ENCODE data around the gene OR51B2.

OR51B2 gene

DNA sequence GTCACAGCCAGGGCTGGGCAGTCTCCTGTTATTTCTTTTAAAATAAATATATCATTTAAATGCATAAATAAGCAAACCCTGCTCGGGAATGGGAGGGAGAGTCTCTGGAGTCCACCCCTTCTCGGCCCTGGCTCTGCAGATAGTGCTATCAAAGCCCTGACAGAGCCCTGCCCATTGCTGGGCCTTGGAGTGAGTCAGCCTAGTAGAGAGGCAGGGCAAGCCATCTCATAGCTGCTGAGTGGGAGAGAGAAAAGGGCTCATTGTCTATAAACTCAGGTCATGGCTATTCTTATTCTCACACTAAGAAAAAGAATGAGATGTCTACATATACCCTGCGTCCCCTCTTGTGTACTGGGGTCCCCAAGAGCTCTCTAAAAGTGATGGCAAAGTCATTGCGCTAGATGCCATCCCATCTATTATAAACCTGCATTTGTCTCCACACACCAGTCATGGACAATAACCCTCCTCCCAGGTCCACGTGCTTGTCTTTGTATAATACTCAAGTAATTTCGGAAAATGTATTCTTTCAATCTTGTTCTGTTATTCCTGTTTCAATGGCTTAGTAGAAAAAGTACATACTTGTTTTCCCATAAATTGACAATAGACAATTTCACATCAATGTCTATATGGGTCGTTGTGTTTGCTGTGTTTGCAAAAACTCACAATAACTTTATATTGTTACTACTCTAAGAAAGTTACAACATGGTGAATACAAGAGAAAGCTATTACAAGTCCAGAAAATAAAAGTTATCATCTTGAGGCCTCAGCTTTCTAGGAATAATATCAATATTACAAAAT is 35.8 kb downstream of the OR51B2 start:
- no peak for DNase-seq (ENCODE audit: low read depth)
- TF ChIP-seq, protein P1, sequence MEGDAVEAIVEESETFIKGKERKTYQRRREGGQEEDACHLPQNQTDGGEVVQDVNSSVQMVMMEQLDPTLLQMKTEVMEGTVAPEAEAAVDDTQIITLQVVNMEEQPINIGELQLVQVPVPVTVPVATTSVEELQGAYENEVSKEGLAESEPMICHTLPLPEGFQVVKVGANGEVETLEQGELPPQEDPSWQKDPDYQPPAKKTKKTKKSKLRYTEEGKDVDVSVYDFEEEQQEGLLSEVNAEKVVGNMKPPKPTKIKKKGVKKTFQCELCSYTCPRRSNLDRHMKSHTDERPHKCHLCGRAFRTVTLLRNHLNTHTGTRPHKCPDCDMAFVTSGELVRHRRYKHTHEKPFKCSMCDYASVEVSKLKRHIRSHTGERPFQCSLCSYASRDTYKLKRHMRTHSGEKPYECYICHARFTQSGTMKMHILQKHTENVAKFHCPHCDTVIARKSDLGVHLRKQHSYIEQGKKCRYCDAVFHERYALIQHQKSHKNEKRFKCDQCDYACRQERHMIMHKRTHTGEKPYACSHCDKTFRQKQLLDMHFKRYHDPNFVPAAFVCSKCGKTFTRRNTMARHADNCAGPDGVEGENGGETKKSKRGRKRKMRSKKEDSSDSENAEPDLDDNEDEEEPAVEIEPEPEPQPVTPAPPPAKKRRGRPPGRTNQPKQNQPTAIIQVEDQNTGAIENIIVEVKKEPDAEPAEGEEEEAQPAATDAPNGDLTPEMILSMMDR (IDR thresholded peaks at IDR 0.05; ENCODE audit: low read depth, low read length, missing control alignments), result no peak
- no peak overlapping the region for H3K4me3 ChIP-seq (ENCODE audit: low read depth, low read length)

DNA sequence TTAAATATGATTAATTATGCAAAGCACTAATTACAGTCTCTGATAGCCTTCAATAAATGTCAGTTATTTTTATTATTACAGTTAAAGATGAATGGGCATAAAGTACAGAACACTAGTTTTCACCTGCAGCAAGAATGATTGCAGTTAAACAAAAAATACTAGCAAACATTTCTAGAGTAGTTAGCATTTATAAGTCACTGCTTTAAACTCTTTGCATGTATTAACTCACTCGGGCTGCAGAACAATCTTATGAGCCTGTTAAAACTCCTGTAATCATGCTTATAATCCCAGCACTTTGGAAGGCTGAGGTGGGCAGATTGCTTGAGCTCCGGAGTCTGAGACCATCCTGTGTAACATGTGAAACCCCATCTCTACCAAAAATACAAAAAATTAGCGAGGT is 37.2 kb downstream of the OR51B2 start:
- DNase-seq (ENCODE audit: low read depth), result no peak
- H3K4me3 ChIP-seq (ENCODE audit: low read depth, low read length), result no peak overlapping the region
- TF ChIP-seq, protein P1 (IDR thresholded peaks at IDR 0.05; ENCODE audit: low read depth, low read length, missing control alignments), result no peak

DNA sequence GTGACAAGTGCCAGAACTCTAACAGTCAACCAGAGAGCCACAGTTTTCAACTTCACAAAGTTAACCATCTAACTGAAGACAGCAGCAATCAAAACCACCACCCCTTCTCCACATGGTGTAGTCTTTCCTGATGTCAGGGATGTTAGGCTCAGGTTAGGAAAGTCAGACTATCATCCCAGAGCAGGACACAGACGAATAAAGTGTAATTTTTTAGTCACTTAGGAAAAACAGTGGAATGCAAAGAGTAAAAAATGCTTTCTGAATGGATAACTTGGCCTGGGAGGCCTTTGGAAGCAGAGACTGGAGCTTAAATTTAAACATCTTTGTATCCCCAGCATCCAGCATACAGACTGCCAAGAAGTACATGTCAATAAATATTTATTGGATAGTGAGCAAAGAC is 37.7 kb downstream of the OR51B2 start:
- H3K4me3 ChIP-seq (ENCODE audit: low read depth, low read length), result no peak overlapping the region
- TF ChIP-seq, protein P1 (IDR thresholded peaks at IDR 0.05; ENCODE audit: low read depth, low read length, missing control alignments), result no peak
- no peak for DNase-seq (ENCODE audit: low read depth)

DNA sequence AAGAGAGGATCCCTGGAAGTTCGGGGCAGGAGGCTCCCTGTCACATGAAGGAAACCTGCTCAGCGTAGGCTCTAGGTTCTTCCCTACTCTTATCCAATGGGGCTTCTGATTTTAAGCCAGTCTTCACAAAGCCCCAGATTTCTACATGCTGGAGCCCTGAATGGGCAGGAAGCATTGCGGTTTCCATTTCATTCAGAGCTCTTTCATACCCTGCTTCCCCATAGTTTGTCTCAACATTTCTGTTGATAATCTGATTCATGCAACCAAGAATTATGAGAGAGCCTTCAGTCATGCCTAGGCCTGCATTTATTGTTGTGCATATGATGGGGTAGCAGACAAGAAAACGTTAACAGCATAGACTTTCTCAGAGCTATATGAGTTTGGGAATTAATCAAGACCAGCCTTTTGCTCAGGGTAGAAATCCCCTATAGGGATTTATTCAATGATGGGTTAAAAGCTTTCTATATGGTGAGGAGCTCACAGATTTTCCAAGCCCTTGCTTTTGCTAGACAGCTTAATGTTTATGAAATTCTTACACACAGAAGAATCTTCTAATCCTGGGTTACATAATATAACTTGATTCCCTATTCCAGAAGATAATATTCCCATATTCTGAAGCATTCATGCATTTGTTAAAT is 38.3 kb downstream of the OR51B2 start:
- TF ChIP-seq, protein P1 (IDR thresholded peaks at IDR 0.05; ENCODE audit: low read depth, low read length, missing control alignments), result no peak
- DNase-seq (ENCODE audit: low read depth), result no peak
- no peak overlapping the region for H3K4me3 ChIP-seq (ENCODE audit: low read depth, low read length)

DNA sequence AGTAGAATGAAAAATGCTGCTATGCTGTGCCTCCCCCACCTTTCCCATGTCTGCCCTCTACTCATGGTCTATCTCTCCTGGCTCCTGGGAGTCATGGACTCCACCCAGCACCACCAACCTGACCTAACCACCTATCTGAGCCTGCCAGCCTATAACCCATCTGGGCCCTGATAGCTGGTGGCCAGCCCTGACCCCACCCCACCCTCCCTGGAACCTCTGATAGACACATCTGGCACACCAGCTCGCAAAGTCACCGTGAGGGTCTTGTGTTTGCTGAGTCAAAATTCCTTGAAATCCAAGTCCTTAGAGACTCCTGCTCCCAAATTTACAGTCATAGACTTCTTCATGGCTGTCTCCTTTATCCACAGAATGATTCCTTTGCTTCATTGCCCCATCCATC is 39.5 kb downstream of the OR51B2 start:
- no peak overlapping the region for H3K4me3 ChIP-seq (ENCODE audit: low read depth, low read length)
- no peak for DNase-seq (ENCODE audit: low read depth)
- TF ChIP-seq, protein P1 (IDR thresholded peaks at IDR 0.05; ENCODE audit: low read depth, low read length, missing control alignments), result no peak

DNA sequence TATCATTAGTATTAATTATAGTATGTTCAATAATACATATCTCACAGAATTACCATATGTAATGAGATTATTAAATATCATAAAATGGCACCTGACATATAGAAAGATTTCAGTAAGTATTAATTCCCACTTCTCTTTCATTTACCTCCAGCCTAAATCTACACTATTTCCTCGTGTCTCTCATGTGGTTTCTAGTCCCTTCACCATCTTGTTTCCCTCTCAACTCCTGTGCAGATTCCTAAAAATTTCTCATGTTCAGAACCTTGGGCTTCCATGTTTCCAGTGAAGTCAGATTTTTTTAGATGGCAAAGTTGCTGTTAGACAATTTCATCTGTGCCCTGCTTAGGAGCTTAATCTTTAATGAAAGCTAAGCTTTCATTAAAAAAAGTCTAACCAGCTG is 40.2 kb downstream of the OR51B2 start:
- TF ChIP-seq, protein P1 (IDR thresholded peaks at IDR 0.05; ENCODE audit: low read depth, low read length, missing control alignments), result no peak
- no peak overlapping the region for H3K4me3 ChIP-seq (ENCODE audit: low read depth, low read length)
- DNase-seq (ENCODE audit: low read depth), result no peak
